GM12801 (cell line): ENCODE measurements around the gene MAST1.

Experiments used
- TF ChIP-seq, protein P1 (sequence below): IDR thresholded peaks from one replicate; pipeline ENCODE4 v1.5.1; 2011; ENCODE audit warnings: control low read depth; ENCODE audit not compliant: insufficient read length; ENCODE audit errors: extremely low read depth

MAST1 gene

DNA sequence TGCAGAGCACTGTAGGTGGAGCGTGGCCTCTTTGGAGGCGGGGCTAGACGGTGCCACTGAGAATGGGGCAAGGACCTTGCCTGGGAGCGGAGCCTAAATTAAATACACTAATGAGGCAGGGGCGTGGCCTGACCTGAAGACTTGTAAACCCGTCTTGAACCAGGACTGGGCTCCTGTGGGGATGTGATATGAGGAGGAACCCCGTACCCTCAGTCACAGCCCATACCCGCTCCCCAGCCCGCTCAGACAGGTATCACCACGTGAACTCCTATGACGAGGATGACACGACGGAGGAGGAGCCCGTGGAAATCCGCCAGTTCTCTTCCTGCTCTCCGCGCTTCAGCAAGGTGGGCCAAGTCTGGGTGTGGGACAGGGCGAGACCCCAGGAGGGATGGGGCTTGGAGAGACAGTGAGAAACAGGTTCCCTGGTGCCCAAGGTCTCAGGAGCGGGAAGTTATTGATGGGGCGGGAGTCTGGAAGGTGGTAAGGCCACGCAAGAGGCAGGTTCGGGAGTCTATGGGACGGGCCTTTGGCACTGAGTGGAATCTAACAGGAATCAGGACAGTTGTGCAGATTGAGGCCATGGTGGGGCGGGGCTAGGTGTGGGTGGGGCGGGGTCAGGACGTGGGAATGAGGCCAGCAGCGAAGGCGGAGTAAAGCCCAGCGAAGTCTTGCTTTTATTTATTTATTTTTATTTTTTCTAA lies 28.3 kb downstream of the MAST1 start:
- TF ChIP-seq, protein P1, sequence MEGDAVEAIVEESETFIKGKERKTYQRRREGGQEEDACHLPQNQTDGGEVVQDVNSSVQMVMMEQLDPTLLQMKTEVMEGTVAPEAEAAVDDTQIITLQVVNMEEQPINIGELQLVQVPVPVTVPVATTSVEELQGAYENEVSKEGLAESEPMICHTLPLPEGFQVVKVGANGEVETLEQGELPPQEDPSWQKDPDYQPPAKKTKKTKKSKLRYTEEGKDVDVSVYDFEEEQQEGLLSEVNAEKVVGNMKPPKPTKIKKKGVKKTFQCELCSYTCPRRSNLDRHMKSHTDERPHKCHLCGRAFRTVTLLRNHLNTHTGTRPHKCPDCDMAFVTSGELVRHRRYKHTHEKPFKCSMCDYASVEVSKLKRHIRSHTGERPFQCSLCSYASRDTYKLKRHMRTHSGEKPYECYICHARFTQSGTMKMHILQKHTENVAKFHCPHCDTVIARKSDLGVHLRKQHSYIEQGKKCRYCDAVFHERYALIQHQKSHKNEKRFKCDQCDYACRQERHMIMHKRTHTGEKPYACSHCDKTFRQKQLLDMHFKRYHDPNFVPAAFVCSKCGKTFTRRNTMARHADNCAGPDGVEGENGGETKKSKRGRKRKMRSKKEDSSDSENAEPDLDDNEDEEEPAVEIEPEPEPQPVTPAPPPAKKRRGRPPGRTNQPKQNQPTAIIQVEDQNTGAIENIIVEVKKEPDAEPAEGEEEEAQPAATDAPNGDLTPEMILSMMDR, result no peak

DNA sequence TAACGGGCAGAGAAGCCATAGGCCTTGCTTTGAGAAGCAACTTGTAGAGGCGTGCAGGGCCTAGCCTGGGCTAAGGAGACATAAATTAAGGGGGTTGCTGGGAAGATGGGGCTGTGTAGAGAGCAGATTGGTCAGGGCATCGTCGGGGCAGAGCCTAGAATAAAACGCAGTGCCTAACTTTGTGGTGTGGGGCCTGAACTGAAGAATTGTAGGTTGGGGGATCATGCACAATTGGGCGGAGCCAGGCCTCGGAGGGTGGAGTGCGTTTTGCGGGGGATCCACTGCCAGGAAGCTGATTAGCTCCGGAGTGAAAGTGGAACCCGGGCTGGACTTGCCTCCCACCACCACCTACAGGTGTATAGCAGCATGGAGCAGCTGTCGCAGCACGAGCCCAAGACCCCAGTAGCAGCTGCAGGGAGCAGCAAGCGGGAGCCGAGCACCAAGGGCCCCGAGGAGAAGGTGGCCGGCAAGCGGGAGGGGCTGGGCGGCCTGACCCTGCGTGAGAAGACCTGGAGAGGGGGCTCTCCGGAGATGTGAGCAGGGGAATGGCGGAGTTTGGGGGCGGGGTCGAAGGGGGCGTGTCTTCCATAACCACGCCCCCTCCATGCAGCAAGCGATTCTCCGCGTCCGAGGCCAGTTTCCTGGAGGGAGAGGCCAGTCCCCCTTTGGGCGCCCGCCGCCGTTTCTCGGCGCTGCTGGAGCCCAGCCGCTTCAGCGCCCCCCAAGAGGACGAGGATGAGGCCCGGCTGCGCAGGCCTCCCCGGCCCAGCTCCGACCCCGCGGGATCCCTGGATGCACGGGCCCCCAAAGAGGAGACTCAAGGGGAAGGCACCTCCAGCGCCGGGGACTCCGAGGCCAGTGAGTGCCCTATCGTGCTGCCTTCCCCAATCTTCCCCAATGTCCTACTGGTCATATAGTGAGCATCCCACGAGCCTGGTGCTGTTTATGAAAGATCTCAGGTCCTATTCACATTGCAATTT lies 29.1 kb downstream of the MAST1 start:
- TF ChIP-seq, protein P1, result no peak

DNA sequence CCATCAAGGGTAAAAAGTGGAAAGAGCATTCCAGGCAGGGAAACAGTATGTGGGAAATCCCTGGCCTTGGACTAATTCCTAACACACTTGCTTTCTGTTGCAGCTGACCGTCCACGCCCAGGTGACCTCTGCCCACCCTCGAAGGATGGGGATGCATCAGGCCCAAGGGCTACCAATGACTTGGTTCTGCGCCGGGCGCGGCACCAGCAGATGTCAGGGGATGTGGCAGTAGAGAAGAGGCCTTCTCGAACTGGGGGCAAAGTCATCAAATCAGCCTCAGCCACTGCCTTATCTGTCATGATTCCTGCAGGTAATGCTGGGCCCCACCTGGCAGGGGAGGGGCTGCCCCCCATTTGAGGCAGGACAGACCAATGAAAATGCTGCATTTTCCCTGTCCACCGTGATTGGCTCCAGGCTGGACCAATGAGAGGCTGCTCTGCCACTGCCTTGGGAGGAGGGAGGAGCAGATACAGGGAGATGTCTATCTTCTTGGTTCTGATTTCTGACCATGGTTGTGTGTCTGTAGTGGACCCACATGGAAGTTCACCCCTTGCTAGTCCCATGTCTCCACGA lies 30.3 kb downstream of the MAST1 start:
- TF ChIP-seq, protein P1, result no peak

DNA sequence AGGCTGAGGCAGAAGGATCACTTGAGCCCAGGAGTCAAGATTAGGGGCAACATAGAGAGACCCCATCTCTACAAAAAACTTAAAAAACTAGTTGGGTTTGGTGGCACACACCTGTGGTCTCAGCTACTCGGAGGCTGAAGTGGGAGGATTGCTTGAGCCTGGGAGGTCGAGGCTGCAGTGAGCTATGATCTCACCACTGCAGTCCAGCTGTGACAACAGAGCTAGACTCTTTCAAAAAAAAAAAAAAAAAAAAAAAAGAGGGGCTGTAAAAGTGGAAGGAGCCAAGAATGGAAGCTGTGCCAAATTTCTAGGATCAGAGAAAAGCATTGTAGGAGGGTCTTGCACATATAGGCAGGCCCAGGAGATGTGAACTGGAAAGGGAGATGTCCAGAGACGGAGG lies 33.4 kb downstream of the MAST1 start:
- TF ChIP-seq, protein P1, result no peak

DNA sequence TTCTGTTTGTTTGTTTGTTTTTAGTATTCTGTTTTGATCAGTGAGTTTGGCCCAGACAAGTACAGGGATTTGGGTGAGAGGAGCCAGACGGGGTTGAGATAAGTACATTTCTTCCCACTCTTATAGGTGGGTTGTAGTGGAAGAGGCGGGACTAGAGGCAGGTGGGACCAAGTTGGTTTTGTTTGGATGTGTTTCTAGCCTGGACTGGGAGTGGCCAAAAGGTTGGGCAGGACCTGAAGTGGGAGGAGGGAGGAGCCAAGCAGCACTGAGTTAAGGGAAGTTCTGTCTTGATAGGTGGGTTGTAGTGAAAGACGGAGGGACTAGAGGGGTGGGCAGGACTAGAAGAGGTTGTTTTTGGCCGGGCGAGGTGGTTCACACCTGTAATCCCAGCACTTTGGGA lies 33.9 kb downstream of the MAST1 start:
- TF ChIP-seq, protein P1, result no peak

DNA sequence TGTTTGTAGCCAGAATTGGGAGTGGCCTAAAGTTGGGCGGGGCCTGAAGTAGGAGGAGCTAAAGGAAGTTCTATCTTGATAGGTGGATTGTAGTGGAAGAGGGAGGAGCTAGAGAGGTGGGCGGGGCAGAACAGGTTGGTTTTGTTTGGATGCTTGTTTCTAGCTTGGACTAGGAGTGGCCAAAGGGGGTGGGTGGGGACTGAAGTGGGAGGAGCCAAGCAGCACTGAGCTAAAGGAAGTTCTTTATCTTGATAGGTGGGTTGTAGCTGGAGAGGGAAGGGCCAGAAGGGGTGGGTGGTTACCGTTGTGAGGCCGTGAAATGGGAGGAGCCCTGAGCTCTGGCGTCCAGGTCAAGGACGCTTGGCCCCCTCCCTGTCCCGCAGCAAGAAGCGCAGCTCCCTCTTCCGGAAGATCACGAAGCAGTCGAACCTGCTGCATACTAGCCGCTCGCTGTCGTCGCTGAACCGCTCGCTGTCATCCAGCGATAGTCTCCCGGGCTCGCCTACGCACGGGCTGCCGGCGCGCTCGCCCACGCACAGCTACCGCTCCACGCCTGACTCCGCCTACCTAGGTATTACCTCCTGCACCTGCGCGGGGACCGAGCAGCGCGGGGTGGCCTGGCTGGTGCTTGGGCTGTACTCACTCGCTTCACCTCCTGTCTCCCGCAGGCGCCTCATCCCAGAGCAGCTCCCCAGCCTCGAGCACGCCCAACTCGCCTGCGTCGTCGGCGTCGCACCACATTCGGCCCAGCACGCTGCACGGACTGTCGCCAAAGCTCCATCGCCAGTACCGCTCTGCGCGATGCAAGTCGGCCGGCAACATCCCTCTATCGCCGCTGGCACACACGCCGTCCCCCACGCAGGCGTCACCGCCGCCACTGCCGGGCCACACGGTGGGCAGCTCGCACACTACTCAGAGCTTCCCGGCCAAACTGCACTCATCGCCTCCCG lies 34.9 kb downstream of the MAST1 start:
- TF ChIP-seq, protein P1, result no peak
